Gastrocnemius medialis (tissue), 4 donors: ENCODE results near the gene TTYH3.

ENCODE experiments used
- POLR2A ChIP-seq, 2 donors: fragments of 450-650 bp; IDR thresholded peaks; one replicate each; pipeline ENCODE4 v1.6.1; 2017; ENCODE audit warnings: antibody characterized with exemption in 2 of 2, mild to moderate bottlenecking in 2 of 2, moderate library complexity in 2 of 2
- TF ChIP-seq, protein P1 (sequence below), 5 experiments: fragments of 450-650 bp in 3 of 5; fragments of 200-600 bp in 2 of 5; sonication (generic) in 2 of 5; IDR thresholded peaks in 4 of 5; conservative IDR thresholded peaks in 1 of 5; 1 replicate in 4 of 5; 2 replicates in 1 of 5; pipeline ENCODE4 v1.5.1; 2016 to 2019; ENCODE audit warnings: antibody characterized with exemption in 5 of 5, mild to moderate bottlenecking in 3 of 5, moderate library complexity in 3 of 5

DNA sequence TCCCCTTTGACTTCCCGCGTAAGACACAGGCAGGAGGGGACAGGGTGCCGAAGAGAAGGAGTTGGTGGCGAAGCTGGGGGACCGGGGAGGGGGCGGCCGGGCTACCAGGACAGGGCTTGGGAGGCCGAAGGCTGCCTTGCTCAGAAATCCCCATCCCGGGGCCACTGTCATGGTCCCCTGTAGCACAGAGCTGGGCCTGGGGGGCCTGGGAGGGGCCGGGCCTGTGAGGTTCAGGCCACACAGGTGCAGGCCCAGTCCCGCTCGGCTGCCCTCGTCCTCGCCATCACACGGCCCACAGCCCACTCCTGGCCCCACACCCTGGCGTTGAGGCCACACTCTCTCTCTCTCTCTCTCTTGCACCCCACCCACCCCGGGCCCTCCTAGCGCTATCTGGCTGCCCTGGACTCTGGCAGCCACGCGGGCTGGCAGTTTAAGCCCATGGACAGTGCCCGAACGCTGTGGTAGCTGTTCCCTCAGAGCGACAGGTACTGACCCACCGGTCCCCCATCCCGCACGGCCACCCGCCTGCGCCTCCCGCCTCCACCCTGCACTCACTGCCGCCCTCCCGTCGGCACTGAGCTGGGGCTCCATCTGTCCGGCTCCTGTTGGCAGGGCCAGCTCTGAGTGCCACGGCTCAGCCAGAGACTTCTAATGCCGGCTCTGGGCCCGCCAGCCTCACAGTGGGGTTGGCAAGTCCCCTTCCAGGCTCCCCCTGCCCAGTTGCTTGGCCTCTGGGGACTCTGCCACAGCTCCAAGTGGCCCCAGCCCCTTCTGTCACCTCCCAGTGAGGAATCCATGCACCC lies 28.0 kb downstream of the TTYH3 start:
- TF ChIP-seq, protein P1, sequence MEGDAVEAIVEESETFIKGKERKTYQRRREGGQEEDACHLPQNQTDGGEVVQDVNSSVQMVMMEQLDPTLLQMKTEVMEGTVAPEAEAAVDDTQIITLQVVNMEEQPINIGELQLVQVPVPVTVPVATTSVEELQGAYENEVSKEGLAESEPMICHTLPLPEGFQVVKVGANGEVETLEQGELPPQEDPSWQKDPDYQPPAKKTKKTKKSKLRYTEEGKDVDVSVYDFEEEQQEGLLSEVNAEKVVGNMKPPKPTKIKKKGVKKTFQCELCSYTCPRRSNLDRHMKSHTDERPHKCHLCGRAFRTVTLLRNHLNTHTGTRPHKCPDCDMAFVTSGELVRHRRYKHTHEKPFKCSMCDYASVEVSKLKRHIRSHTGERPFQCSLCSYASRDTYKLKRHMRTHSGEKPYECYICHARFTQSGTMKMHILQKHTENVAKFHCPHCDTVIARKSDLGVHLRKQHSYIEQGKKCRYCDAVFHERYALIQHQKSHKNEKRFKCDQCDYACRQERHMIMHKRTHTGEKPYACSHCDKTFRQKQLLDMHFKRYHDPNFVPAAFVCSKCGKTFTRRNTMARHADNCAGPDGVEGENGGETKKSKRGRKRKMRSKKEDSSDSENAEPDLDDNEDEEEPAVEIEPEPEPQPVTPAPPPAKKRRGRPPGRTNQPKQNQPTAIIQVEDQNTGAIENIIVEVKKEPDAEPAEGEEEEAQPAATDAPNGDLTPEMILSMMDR (IDR thresholded peaks at IDR 0.05 in 4 of 5, conservative IDR thresholded peaks at IDR 0.05 in 1 of 5): no peak
- no peak for TF ChIP-seq POLR2A (IDR thresholded peaks at IDR 0.05)
